BE2C (cell line): ENCODE data around the gene C16orf86.

ENCODE experiments used
- DNase-seq: peaks from one replicate; pipeline ENCODE4 v3.0.0-alpha.2; 2020
- H3K27me3 ChIP-seq: fragments of 250-450 bp; sonication (Bioruptor Pico); 2 replicates; pipeline ENCODE4 v1.5.1; 2020; ENCODE audit warnings: mild to moderate bottlenecking
- H3K36me3 ChIP-seq: fragments of 250-450 bp; sonication (Bioruptor Pico); 2 replicates; pipeline ENCODE4 v1.5.1; 2020; ENCODE audit warnings: mild to moderate bottlenecking
- H3K4me1 ChIP-seq: fragments of 250-450 bp; sonication (Bioruptor Pico); 2 replicates; pipeline ENCODE4 v1.5.1; 2020
- H3K4me3 ChIP-seq: 2 replicates; pipeline ENCODE4 v1.5.1; 2011; ENCODE audit warnings: low read depth, low read length
- H3K9me3 ChIP-seq: fragments of 250-450 bp; sonication (Bioruptor Pico); 2 replicates; pipeline ENCODE4 v1.5.1; 2020
- TF ChIP-seq, protein P1 (sequence below): IDR thresholded peaks from 2 replicates; pipeline ENCODE4 v1.5.1; 2012; ENCODE audit warnings: mild to moderate bottlenecking, low read depth, low read length

The C16orf86 gene

DNA sequence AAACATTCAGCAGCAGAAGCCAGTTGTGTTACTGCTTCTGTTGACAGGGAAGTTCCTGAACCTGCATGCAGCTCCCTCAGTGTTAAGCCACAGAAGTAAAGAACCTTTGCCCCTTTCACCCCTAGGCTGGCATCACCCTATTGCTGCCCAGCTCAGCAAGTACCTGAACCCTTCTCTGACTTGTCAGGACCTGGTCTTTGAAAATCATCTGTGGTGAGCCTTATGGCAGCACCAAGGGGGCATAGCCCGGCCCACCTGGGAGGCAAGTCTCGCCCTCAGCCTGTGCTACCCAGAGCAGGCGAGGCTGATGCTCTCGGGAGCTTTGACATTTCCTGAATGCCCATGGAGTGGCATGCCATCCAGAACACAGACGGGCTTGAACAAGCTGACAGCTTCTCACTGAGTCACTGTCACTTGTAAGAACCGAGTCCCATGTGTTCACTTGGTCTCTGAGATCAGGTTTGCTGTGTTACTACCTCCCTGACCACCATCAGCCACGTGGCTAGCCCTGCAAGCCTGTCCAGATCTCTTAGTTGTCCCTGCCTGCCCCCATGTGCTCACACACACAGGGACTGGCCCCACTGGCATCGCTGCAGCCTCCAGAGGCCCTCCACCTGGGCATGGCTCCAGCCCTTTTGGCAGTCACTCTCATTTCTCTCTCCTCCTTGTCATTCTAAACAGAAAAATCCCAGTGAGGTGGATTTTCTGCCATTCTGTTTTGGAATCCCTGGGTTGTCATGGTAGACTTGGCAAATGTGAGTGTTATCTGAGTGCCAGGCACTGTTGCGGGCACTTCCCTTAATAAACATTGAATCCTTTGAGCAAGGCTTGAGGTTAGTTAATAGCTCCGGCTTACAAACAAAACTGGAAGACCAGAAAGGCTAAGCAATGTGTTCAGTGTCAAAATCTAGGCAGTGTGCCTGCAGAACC is 24.6 kb upstream of the C16orf86 start:
- Histone ChIP-seq H3K4me3 (no peak overlapping the region), H3K4me1 (no peaks in the 10 kb centered on the region; the same call in 1 of the 2 replicates), H3K9me3 (no peaks in the 10 kb centered on the region), H3K36me3 (peaks cover 30% of the 10 kb centered on the region), H3K27me3 (no peaks in the 10 kb centered on the region)
- DNase-seq = peak; percentile 40
- TF ChIP-seq, protein P1, sequence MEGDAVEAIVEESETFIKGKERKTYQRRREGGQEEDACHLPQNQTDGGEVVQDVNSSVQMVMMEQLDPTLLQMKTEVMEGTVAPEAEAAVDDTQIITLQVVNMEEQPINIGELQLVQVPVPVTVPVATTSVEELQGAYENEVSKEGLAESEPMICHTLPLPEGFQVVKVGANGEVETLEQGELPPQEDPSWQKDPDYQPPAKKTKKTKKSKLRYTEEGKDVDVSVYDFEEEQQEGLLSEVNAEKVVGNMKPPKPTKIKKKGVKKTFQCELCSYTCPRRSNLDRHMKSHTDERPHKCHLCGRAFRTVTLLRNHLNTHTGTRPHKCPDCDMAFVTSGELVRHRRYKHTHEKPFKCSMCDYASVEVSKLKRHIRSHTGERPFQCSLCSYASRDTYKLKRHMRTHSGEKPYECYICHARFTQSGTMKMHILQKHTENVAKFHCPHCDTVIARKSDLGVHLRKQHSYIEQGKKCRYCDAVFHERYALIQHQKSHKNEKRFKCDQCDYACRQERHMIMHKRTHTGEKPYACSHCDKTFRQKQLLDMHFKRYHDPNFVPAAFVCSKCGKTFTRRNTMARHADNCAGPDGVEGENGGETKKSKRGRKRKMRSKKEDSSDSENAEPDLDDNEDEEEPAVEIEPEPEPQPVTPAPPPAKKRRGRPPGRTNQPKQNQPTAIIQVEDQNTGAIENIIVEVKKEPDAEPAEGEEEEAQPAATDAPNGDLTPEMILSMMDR = no peak

DNA sequence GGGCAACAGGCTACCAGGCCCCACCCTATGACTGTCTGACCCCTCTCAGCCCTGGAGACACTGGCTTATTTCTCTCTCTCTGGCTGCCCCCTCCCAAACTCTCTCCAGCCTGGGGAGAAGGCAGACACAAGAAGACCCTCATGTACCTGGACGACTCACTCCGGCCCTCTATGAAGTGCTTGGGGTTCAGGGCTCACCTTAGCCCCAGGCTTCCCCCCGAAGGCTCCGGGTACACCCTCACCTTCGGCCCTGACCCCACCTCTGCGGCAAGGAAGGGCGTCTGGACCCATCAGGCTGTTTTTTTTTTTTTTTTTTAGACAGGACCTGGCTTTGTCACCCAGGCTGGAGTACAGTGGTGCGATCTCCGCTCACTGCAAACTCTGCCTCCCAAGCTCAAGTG is 22.6 kb upstream of the C16orf86 start:
- H3K27me3 ChIP-seq = no peaks in the 10 kb centered on the region
- peaks cover 10% of the 10 kb centered on the region for H3K36me3 ChIP-seq
- no peaks in the 10 kb centered on the region for H3K4me1 ChIP-seq
- H3K9me3 ChIP-seq = no peaks in the 10 kb centered on the region
- TF ChIP-seq, protein P1 = no peak
- no peak overlapping the region for H3K4me3 ChIP-seq
- DNase-seq = no peak

DNA sequence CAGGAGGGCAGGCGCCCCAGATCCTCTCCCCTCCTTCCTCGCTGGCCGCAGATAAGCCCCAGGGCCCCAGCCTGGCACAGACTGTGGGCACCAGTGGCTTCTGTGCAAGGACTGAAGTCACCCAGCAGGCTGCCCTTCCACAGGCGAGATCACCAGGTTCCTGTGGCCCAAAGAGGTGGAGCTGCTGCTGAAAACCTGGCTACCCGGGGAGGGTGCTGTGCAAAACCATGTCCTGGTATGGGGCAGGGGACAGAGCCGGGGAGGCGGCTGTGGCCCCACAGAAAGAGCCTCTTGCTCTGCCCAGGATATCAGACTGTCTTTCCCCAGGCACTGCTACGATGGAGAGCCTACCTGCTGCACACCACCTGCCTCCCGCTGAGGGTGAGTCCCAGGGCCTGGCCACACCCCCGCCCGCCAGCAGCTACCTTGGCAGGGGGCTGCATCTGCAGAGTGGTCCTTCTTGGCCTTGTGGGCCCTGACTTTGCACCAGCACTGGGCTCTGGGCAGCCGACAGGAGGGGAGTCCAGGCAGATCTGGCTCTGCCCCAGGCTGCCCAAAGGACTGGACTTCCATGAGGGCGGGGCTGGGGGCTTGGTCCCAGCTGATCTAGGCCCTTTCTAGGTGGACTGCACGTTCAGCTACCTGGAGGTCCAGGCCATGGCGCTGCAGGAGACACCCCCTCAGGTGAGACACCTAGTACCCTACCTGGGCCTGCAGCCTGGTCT is 21.1 kb upstream of the C16orf86 start:
- Histone ChIP-seq H3K36me3 (peaks cover 3% of the 10 kb centered on the region; the same call in 1 of the 2 replicates), H3K27me3 (no peaks in the 10 kb centered on the region), H3K4me1 (no peaks in the 10 kb centered on the region), H3K4me3 (peak overlapping the region; percentile 43), H3K9me3 (no peaks in the 10 kb centered on the region)
- TF ChIP-seq, protein P1 = no peak
- DNase-seq = no peak

DNA sequence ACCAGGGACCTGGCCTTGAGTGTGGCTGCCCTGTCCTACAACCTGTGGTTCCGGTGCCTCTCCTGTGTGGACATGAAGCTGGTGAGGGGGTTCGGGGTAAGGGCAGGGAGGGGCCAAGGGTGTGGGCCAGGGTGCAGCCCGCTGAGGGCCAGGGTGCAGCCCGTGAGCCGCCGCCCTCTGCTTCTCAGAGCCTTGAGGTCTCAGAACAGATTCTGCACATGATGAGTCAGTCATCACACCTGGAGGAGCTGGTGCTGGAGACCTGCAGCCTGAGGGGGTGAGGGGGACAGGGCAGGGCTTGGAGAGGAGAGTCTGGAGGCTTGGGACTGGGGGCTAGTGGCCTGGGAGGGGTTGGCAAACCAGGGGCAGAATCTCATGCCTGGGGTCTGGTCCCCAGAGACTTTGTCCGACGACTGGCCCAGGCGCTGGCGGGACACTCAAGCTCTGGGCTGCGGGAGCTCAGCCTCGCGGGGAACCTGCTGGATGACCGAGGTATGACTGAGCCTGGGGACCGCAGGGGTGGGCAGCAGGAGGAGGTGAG is 19.4 kb upstream of the C16orf86 start:
- Histone ChIP-seq H3K4me3 (no peak overlapping the region), H3K9me3 (no peaks in the 10 kb centered on the region), H3K4me1 (no peaks in the 10 kb centered on the region), H3K36me3 (no peaks in the 10 kb centered on the region), H3K27me3 (no peaks in the 10 kb centered on the region)
- TF ChIP-seq, protein P1 = no peak
- peak; percentile 27 for DNase-seq

DNA sequence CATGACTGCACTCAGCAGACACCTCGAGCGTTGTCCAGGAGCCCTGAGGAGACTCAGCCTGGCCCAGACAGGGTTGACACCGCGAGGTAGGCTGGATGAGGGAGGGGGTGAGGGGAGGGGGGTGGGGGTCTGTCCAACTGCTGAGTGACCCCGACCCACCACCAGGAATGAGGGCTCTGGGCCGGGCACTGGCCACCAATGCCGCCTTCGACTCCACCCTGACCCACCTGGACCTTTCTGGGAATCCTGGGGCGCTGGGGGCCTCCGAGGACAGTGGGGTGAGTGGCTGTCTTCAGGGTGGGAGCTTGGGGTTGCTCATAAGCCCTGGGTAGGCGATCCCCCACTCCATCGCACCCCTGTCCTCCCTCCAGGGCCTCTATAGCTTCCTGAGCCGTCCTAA is 18.9 kb upstream of the C16orf86 start:
- Histone ChIP-seq H3K36me3 (no peaks in the 10 kb centered on the region), H3K27me3 (no peaks in the 10 kb centered on the region), H3K9me3 (no peaks in the 10 kb centered on the region), H3K4me1 (0 out of 2 replicates have a peak, but pooled peaks cover 2% of the 10 kb centered on the region), H3K4me3 (no peak overlapping the region)
- TF ChIP-seq, protein P1 = no peak
- no peak for DNase-seq
